Measurements from ENCODE around the gene ROR1.

- TF ChIP-seq CTCF (IDR thresholded peaks at IDR 0.05; ENCODE audit: extremely low read depth in 1 of 2, insufficient read depth in 1 of 2, low read depth in 1 of 2, low read length in 2 of 2) (no peak), MAX (IDR thresholded peaks at IDR 0.05; ENCODE audit: insufficient read depth, insufficient read length) (no peak), POLR2A (IDR thresholded peaks at IDR 0.05; ENCODE audit: low read depth, low read length) (no peak)
These were observed 251.2 kb downstream of the ROR1 start for GRCh38 chr1:64025051-64025450.

All from endothelial cell of umbilical vein (primary cell).